K562 (cell line): Measurements from ENCODE around the gene AGAP3. TPM values are rescaled to one million over a fixed set of nuclear protein-coding genes. Genes with fewer than 3 reads are reported as not detected.

Experiments
- CBFA2T2 ChIP-seq: fragments of 450-650 bp; conservative IDR thresholded peaks from 2 replicates; pipeline ENCODE4 v1.6.1; 2017; ENCODE audit warnings: mild to moderate bottlenecking
- CEBPG ChIP-seq, 3 experiments: fragments of 200-800 bp in 1 of 3; sonication (Bioruptor generic) in 1 of 3; sonication (generic) in 1 of 3; formaldehyde crosslinking in 1 of 3; IDR thresholded peaks in 2 of 3; conservative IDR thresholded peaks in 1 of 3; 2 replicates each; pipeline versions ENCODE4 v1.6.1 to v1.8.0; 2016 to 2022; ENCODE audit warnings: missing compliant biosample characterization in 2 of 3, missing genetic modification characterization in 2 of 3, mild to moderate bottlenecking in 1 of 3, missing genetic modification reagents in 1 of 3
- DIDO1 ChIP-seq: fragments of 450-650 bp; IDR thresholded peaks from 2 replicates; pipeline ENCODE4 v1.6.1; 2016; ENCODE audit warnings: low read depth, missing biosample characterization, missing genetic modification characterization
- ETS2 ChIP-seq: IDR thresholded peaks from 2 replicates; pipeline ENCODE4 v1.6.1; 2016; ENCODE audit warnings: borderline replicate concordance, missing genetic modification characterization, mild to moderate bottlenecking, moderate library complexity, missing compliant biosample characterization; ENCODE audit not compliant: poor library complexity, severe bottlenecking
- FUS ChIP-seq: fragments of 200-400 bp; formaldehyde crosslinking; optimal IDR thresholded peaks from 2 replicates; pipeline ENCODE3; 2017; ENCODE audit warnings: low read depth, low read length
- HEY1 ChIP-seq: fragments of 250-450 bp; sonication (Bioruptor Pico); IDR thresholded peaks from 2 replicates; pipeline ENCODE4 v1.5.0; 2020; ENCODE audit warnings: mild to moderate bottlenecking, moderate library complexity, borderline replicate concordance
- IRF9 ChIP-seq: fragments of 450-650 bp; IDR thresholded peaks from 2 replicates; pipeline ENCODE4 v1.6.1; 2016; ENCODE audit warnings: missing biosample characterization, missing genetic modification characterization
- KAT8 ChIP-seq: fragments of 450-650 bp; IDR thresholded peaks from 2 replicates; pipeline ENCODE4 v1.6.1; 2016; ENCODE audit warnings: low read depth, mild to moderate bottlenecking
- KLF16 ChIP-seq: IDR thresholded peaks from 2 replicates; pipeline ENCODE4 v1.6.1; 2016; ENCODE audit warnings: antibody characterized with exemption
- LARP7 ChIP-seq: fragments of 450-650 bp; IDR thresholded peaks from 2 replicates; pipeline ENCODE4 v1.6.1; 2016
- MCM5 ChIP-seq: fragments of 450-650 bp; IDR thresholded peaks from 2 replicates; pipeline ENCODE4 v1.6.1; 2016; ENCODE audit warnings: low read depth
- MLX ChIP-seq, 2 experiments: fragments of 450-650 bp in 1 of 2; sonication (generic) in 1 of 2; formaldehyde crosslinking; conservative IDR thresholded peaks; 2 replicates each; pipeline versions ENCODE4 v1.4.0 to v1.8.1; 2020 to 2022; ENCODE audit warnings: mild to moderate bottlenecking in 1 of 2, missing genetic modification reagents in 1 of 2
- MYNN ChIP-seq, 2 experiments: sonication (generic); formaldehyde crosslinking in 1 of 2; IDR thresholded peaks; 2 replicates each; pipeline versions ENCODE4 v1.5.0 to v1.6.1; 2016 to 2020; ENCODE audit warnings: antibody characterized with exemption in 1 of 2, missing genetic modification reagents in 1 of 2
- NRF1 ChIP-seq, 2 experiments: fragments of 450-650 bp; IDR thresholded peaks in 1 of 2; conservative IDR thresholded peaks in 1 of 2; 2 replicates each; pipeline ENCODE4 v1.6.1; 2014; ENCODE audit warnings: mild to moderate bottlenecking in 2 of 2
- RAD21 ChIP-seq, 2 experiments: fragments of 250-450 bp in 1 of 2; fragments of 450-650 bp in 1 of 2; sonication (Bioruptor Pico) in 1 of 2; formaldehyde crosslinking in 1 of 2; IDR thresholded peaks in 1 of 2; conservative IDR thresholded peaks in 1 of 2; 2 replicates each; pipeline versions ENCODE4 v1.4.0 to v1.8.0; 2020 to 2022; ENCODE audit warnings: mild to moderate bottlenecking in 2 of 2, moderate library complexity in 1 of 2
- RBM17 ChIP-seq: fragments of 200-400 bp; formaldehyde crosslinking; IDR thresholded peaks from 2 replicates; pipeline ENCODE4 v1.6.1; 2017; ENCODE audit warnings: low read depth, mild to moderate bottlenecking, low read length, borderline replicate concordance
- SMAD3 ChIP-seq: fragments of 450-650 bp; formaldehyde crosslinking; conservative IDR thresholded peaks from 2 replicates; pipeline ENCODE4 v1.4.0; 2020; ENCODE audit warnings: mild to moderate bottlenecking
- SMC3 ChIP-seq: conservative IDR thresholded peaks from 2 replicates; pipeline ENCODE4 v1.6.1; 2011; ENCODE audit warnings: low read depth, low read length, improper control_type of control experiment; ENCODE audit not compliant: insufficient read depth
- SNIP1 ChIP-seq: fragments of 450-650 bp; IDR thresholded peaks from 2 replicates; pipeline ENCODE4 v1.7.1; 2017; ENCODE audit warnings: low read depth, mild to moderate bottlenecking
- SPI1 ChIP-seq: IDR thresholded peaks from 2 replicates; pipeline ENCODE4 v1.6.1; 2011; ENCODE audit warnings: low read depth, low read length, control low read depth, borderline replicate concordance
- TAF15 ChIP-seq: fragments of 200-400 bp; formaldehyde crosslinking; IDR thresholded peaks from 2 replicates; pipeline ENCODE4 v1.6.1; 2017; ENCODE audit warnings: mild to moderate bottlenecking, low read depth, low read length, moderate library complexity
- XRCC5 ChIP-seq: fragments of 200-400 bp; formaldehyde crosslinking; IDR thresholded peaks from 2 replicates; pipeline ENCODE4 v1.6.1; 2017; ENCODE audit warnings: low read depth, mild to moderate bottlenecking, low read length
- ZNF444 ChIP-seq: fragments of 250-450 bp; sonication (Bioruptor Pico); IDR thresholded peaks from 2 replicates; pipeline ENCODE4 v1.4.0; 2020; ENCODE audit warnings: mild to moderate bottlenecking, moderate library complexity
- polyA plus RNA-seq, 8 experiments: library from polyadenylated mRNA; depleted of rRNA in 4 of 8; stranded (reverse) in 5 of 8; unstranded in 3 of 8; fragments of >200 nt; fragmentation: Nextera tagmentation in 2 of 8; fragmentation: Illumina TruSeq in 1 of 8; extraction: Ambion mirVana in 2 of 8; extraction: Trizol in 1 of 8; gene quantifications; 2 replicates each; pipeline versions ENCODE4 v1.2.1 to v1.2.3, GENCODE V29; 2011 to 2014; ENCODE audit warnings: inconsistent platforms in 1 of 8, missing spikeins in 1 of 8
- total RNA-seq, 7 experiments: library from RNA; depleted of rRNA in 6 of 7; stranded (reverse); fragments of >200 nt in 6 of 7; fragmentation: Illumina TruSeq in 2 of 7; extraction: Trizol in 2 of 7; gene quantifications; 2 replicates each; pipeline versions ENCODE4 v1.2.1 to v1.2.3, GENCODE V29; 2011 to 2021; ENCODE audit warnings: low replicate concordance in 1 of 7
- TF ChIP-seq, protein P1 (sequence below): fragments of 450-650 bp; IDR thresholded peaks from 2 replicates; pipeline ENCODE4 v1.6.1; 2016; ENCODE audit warnings: antibody characterized with exemption

Gene AGAP3
- total and polyA plus RNA-seq, 9 of the 15 experiments (the other 6 are each of a cell fraction or from before 2014, with no cell fraction given): 3.4 to 208 (median 62.2) TPM

GRCh38 chr7:151168003-151168786, 81.9 kb downstream of the AGAP3 start (continued):
- TF ChIP-seq XRCC5 (peak; percentile 97), SMC3 (no peak), MCM5 (no peak), SMAD3 (CRISPR knock-in tag) (no peak), CEBPG (CRISPR knock-in tag; IDR thresholded peaks at IDR 0.05) (no peak), CEBPG (tag; conservative IDR thresholded peaks at IDR 0.05 in 1 of 2, IDR thresholded peaks at IDR 0.05 in 1 of 2) (no peak), DIDO1 (tag) (no peak), TAF15 (no peak), MLX (CRISPR knock-in tag; conservative IDR thresholded peaks at IDR 0.05) (no peak), RAD21 (CRISPR knock-in tag; conservative IDR thresholded peaks at IDR 0.05 in 1 of 2, IDR thresholded peaks at IDR 0.05 in 1 of 2) (peak; percentile 46 to 54), CBFA2T2 (no peak; the same call in 1 of the 2 replicates), SNIP1 (no peak), RBM17 (no peak), ZNF444 (CRISPR knock-in tag) (no peak), ETS2 (tag) (no peak), FUS (no peak), KLF16 (0 out of 2 replicates have a peak, but pooled peaks have one; percentile 47), IRF9 (tag) (no peak), SPI1 (no peak), MYNN (IDR thresholded peaks at IDR 0.05) (no peak), MYNN (CRISPR knock-in tag; IDR thresholded peaks at IDR 0.05) (no peak), HEY1 (no peak), LARP7 (peak; percentile 95; the same call in 1 of the 2 replicates), KAT8 (no peak), NRF1 (conservative IDR thresholded peaks at IDR 0.05 in 1 of 2, IDR thresholded peaks at IDR 0.05 in 1 of 2) (peak in 1 of 2 experiments; percentile 31; a peak in 1 of 4 replicates)
- TF ChIP-seq, protein P1, sequence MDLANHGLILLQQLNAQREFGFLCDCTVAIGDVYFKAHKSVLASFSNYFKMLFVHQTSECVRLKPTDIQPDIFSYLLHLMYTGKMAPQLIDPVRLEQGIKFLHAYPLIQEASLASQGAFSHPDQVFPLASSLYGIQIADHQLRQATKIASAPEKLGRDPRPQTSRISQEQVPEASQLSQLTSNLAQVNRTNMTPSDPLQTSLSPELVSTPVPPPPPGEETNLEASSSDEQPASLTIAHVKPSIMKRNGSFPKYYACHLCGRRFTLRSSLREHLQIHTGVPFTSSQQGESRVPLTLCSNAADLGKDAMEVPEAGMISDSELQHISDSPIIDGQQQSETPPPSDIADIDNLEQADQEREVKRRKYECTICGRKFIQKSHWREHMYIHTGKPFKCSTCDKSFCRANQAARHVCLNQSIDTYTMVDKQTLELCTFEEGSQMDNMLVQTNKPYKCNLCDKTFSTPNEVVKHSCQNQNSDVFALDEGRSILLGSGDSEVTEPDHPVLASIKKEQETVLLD: 0 out of 2 replicates have a peak, but pooled peaks have one; percentile 63
